Measurements from ENCODE around the gene MINPP1.

Gene MINPP1

DNA sequence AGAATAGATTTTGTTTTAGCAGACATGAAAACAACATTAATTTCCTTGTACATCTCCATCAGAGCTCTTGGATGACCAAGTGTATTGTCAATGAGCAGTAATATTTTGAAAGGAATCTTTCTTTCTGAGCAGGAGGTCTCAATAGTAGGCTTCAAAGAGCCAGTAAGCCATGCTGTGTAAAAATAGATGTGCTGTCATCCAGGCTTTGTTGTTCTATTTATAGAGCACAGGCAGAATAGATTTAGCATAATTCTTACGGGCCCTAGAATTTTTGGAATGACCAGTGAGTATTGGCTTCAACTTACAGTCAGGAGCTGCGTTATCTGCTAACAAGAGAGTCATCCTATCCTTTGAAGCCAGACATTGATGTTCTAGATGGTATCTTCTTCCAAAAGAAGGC, 19.0 kb downstream of the MINPP1 start:
- DNase-seq = no peak

DNA sequence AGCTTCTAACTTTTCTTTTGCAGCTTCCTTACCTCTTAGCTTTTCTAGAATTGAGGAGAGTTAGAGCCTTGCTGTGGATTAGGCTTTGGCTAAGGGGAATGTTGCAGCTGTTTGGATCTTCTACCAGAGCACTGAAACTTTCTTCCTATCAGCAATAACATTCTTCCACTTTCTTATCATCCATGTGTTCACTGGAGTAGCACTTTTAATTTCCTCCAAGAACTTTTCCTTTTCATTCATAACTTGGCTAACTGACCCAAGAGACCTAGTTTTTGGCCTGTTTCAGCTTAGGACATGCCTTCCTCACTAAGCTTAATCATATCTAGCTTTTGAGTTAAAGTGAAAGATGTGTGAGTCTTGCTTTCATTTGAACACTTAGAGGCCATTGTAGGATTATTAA, 19.6 kb downstream of the MINPP1 start:
- no peak for DNase-seq

DNA sequence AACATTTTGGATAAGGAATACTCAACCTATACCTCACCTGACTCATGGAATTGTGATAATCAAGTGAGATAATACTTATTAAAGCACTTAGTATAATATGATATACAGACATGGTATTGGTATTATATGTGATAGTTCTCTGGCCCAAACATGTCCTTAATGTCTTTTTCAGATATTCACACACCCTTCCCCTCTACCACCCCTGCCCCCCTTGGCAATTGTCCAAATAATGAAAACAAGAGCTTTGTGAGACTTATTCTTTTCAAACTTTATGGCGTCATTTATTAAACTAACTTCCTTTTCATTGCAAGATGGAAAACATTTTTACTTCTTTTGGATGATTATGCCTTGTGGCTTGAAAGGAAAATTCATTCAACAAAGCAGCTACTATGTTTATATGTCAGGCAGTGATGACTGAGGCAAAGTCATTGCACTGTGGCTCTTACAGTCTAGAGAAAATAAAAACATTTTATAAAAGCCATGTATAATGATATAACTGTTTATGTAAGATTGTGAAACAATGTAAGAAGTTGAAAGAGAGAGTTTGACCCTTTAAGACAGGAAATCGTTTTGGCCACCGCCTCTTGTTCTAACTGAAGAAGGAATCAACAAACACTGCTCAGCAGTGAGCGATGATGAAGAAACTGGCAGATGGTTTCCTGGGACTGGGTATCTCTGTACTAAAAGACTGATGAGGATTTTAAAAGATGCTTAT, 27.4 kb downstream of the MINPP1 start:
- DNase-seq = no peak

DNA sequence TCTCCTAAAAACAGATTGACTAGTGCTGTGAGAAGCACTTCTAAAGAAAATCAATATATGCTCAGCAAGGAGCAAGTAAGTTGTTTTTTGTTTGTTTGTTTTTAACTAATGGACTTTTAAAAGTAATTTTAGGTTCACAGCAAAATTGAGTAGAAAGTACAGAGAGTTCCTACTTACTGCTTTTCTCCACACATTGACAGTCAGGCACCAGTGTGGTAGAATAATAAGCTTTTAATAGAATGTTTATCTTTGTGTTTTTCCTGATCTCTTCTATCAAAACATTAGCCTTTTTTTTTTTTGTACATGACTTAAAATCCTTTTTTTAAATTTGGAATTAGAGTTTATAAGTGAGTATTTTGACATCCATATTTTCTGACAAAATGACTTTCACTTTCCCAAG, 28.0 kb downstream of the MINPP1 start:
- DNase-seq = no peak

DNA sequence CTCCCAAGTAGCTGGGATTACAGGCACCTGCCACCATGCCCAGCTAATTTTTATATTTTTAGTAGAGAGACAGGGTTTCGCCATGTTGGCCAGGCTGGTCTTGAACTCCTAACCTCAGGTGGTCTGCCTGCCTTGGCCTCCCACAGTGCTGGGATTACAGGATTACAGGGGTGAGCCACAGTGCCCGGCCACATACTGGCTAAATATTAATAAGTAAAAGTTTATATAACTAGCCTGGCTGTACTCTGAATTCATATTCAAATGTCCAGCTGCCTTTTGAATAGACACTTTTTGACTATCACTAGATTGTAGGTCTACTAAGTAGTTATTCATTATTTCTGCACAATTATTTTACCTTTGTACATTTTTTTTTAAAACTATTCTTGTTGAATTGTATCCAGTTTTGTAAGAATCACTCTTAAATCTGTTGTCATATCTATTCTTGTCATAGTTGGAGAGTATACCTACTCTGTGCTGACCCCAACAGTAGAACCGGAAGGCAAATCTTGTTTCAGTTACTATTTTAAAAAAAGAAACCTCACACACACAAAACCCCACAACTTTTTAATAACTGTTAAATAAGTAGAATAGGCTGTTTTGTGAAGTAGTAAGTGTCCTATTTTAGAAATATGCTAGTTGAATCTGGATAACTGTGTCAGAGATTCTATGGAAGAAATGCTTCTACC, 29.6 kb downstream of the MINPP1 start:
- DNase-seq = no peak

DNA sequence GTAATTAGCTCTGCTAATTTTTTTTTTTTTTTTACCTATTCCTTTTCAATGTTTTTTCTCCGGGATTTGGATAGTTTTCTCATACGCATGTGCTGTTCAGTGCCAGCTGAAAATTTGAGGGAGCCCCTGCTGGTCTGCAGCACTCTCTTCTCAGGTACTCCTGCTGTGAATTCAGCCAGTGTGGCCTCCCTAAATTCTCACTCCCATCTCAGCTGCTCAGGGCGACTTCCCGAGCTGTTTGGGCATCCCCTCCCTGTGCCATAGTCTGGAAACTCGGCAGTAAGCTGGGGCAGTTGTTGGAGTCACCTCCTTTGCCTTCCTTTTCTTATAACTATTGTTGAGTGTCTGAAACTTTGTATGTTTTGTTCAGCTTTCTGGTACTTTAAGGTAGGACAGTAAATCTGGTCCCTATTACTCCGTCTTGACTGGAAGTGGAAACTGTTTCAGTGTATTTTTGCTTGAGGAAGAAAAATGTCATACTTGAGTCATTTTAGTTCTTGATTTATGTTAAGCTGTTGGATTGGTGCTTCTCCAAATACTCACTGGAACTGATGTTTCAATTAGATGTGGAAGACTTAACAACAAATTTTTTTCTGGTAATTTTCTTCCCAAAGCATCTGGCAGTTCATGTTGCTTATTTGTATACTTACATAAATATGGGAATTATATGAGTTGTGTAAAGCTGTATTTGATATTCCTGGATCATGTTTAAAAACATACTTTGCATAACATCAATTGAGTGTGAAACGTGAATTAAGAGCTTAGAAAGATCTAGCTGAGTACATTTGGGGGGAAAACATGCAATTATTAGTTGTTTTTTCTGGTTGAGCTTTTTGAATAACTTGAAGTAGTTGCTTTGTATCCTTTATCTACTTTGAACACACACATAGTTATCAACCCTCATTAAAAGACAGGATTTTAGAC, 33.7 kb downstream of the MINPP1 start:
- DNase-seq = no peak

DNA sequence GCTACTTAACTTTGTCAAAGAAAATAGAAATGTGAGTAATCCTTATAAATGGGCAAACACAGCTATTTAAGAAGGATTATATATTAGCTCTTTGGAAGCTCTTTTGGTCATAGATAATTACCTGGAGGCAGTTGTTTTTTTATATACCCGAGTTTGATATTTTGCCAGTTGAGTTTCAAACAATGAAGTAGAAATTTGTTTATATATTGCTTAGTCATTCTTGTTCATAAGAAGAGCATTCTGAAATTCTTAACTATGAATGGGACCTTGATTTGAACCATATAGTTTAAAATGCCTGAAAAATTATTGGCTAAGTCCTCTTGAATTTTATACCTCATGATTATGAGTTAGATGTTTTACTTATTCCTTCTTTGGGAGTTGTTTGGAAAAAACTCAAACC, 36.4 kb downstream of the MINPP1 start:
- DNase-seq = no peak

DNA sequence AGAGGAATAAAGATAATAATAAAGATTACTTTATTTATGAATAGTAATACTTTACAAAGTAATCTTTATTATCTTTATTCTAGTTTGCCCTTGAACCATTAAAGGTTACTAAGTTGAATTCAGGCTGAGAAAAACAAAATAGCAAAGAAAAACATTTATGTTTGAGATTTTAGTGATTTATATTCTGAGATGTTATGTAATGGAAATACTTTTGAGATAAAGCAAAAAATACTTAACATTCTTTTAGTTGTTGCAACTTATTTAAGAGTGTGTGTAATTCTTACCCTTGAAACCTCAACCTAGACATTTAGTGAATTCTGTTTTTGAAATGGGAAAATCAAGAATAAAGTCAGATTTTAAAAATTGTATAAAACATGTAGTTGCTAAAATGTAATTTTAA, 40.0 kb downstream of the MINPP1 start:
- DNase-seq = no peak

DNA sequence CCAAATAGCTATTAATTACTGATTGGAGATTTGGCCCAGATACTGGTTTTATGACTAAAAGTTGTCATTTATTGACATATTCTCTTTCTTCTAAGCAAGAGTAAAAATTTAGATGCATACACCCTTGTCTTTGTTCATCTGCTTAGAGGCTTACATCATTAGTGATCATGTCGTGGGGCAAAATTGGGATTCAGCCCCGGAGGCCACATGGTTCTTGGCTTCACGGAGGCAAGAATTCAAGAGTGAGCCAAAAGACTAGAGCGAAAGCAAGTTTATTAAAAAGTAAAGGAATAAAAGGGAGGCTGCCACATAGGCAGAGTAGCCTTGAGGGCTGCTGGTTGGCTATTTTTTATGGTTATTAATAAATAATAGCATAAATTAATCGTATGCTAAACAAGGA, 41.1 kb downstream of the MINPP1 start:
- no peak for DNase-seq

DNA sequence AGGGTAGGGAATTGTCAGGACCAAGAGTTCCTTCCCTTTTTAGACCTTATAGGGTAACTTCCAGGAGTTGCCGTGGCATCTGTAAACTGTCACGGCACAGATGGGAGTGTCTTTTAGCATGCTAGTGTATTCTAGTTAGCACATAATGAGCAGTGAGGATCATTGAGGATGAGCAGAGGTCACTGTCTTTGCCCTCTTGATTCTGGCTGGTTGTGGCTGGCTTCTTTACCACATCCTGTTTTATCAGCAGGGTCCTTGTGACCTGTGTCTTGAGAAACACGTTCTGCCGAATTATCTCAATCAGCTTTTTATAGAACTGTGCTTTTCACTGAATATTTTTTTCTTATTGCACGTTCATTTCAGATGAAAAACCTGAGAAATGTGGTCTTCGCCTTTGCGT, 41.5 kb downstream of the MINPP1 start:
- DNase-seq = peak; percentile 79 to 90

DNA sequence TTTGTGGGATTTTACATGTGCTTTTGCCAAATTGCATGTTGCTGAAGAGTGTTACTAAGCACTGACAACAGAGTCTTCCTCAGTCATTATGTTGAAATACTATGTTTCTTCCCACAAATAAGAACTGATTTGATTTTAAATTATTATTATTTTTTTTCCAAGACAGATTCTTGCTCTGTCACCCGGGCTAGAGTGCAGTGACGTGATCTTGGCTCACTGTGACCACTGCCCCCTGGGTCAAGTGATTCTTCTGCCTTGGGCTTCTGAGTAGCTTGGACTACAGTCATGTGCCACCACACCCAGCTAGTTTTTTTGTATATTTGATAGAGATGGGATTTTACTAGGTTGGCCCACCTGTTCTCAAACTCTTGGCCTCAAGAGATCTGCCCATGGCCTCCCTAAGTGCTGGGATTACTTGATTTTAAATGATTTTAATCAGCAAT, 42.3 kb downstream of the MINPP1 start:
- DNase-seq = peak in 1 of 2 donors; percentile 53

DNA sequence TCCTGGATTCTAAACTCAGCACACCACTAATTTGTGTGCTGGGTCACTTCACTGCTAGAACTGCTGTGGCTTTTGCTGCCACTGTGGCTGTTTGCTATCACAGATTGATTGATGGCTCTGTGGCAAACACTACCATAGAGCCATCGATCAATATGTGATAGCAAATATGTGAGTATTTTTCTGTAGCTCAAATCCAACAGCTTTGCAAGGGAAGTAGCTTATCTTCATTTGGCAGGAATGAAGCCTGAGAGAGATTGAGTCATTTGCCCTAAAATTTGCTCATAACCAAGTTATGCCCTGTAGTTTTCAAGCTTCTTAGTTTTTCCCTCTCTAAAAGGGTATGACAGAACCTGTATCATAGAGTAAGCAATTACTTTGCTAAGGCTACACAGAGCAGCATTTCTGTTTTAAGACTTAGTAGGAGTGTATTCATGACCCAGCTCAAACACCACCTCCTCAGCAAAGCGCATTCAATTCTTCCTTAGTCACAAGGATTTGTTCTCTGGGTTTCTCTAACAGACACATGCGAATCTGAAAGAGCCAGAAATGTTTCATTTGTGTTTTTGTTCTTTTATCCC, 43.1 kb downstream of the MINPP1 start:
- peak; percentile 25 to 26 for DNase-seq

DNA sequence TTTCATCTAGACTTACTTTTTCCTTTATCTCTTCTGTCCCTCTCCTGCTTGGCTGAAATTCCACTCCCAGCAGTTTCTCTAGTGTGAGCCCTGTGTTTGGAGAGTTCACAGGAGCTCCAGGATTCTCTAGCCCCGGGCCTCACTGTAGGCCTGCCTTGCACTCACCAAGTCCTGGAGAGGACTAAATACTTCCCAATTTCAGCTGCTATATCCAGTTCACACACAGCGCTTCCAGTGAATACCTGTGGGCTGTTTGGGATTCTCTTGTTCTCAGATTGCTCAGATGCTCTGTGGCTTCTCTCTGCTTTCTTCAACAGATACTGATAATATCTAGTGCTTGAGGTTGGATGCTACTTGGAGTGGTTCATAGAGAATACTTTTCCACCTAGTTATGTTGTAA, 46.0 kb downstream of the MINPP1 start:
- no peak for DNase-seq

DNA sequence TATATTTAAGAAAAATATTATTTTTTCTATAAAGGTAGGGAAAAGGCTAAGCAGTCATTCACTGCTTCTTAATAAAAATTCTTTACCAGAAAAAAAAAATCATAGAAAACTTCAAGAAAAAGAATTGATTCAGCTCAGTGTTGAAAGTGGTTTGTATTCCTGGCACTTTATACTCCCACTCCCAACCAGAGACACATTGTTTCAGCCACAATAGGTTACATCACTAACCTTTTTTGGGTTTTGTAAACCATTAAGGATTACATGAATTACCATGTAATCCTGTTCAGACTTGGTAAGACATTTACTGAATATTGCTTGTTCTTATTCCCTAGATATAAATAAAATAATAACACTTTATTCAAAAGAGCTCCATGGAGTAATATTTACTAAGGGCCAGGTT, 46.6 kb downstream of the MINPP1 start:
- peak in 1 of 2 donors; percentile 23 for DNase-seq

DNA sequence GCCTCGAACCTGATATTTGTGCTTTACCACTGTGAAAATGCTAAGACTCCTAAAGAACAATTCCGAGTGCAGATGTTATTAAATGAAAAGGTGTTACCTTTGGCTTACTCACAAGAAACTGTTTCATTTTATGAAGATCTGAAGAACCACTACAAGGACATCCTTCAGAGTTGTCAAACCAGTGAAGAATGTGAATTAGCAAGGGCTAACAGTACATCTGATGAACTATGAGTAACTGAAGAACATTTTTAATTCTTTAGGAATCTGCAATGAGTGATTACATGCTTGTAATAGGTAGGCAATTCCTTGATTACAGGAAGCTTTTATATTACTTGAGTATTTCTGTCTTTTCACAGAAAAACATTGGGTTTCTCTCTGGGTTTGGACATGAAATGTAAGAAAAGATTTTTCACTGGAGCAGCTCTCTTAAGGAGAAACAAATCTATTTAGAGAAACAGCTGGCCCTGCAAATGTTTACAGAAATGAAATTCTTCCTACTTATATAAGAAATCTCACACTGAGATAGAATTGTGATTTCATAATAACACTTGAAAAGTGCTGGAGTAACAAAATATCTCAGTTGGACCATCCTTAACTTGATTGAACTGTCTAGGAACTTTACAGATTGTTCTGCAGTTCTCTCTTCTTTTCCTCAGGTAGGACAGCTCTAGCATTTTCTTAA, 47.7 kb downstream of the MINPP1 start:
- DNase-seq = no peak

DNA sequence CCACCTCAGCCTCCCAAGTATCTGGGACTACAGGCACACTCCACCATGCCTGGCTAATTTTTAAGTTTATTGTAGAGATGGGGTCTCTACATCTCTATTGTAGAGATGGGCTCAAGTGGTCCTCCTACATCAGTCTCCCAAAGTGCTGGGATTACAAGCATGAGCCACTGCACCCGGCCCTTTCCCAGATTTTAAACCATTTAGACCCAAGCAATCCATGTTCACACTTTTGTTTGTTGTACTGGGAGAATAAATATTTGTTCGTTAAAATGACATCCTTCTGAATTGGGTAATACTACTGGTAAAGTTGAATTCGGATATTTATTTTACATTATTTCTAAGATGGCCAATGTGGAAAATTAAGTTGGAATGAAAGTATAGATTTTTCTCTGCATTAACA, 52.7 kb downstream of the MINPP1 start:
- DNase-seq = no peak

DNA sequence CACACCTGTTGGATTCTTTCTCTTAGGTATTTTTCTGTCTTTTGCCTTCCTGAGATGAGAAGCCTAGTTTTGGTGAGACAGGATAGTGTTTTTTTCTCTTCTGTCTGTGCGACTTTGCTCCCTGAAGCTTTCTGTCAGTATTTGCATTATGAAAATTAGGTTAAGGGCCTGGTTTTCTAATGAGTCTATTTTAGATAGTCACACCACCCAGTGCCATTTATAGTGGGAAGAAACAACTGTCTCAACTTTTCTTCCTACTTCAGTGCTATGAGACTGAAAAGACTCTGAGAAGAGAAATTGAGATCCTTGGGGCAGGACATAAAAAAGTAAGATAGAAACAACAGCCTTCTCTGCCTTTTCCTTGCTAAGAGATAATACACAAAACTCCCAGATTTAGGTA, 53.6 kb downstream of the MINPP1 start:
- no peak for DNase-seq

DNA sequence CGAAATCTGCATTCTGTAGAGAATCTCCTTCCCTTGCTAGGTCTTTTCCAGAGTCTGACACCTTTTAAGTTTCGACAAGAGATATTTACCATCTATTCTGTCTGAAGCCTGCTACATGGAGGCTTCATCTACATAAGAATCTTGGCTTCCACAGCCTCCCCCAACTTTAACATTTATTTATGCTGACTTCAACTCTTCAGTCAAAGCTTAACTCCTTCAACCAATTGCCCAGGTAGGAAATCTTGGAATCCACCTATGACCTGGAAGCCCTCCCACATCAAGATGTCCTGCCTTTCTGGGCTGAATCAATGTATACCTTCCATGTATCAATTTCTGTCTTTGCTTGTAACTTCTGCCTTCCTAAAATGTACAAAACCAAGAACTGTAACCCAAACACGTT, 54.7 kb downstream of the MINPP1 start:
- no peak for DNase-seq

DNA sequence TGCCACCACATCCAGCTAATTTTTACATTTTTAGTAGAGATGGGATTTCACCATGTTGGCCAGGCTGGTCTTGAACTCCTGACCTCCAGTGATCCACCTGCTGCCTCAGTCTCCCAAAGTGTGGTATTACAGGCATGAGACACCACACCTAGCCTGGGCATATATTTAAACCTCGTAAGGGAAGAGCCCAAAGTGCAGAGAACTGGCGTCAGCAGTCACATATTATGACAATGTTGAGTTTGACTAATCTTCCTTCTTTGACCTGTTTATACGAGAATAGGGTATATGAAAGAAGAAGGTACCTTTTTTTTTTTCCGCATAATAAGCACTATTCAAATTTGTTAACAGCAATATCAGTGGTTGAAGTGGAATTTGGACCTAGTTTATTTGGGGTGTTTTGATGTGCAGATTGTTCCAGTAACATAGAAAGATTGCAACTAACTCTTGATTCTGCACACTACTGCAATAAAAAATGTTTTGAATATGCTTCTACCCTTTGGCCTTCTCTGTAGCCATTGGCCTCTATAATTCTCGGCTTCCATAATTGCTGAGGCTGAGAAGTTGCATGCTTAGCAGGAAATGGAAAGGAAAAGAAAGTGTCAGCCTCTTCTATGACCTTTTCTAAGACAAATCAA, 55.9 kb downstream of the MINPP1 start:
- DNase-seq = no peak

DNA sequence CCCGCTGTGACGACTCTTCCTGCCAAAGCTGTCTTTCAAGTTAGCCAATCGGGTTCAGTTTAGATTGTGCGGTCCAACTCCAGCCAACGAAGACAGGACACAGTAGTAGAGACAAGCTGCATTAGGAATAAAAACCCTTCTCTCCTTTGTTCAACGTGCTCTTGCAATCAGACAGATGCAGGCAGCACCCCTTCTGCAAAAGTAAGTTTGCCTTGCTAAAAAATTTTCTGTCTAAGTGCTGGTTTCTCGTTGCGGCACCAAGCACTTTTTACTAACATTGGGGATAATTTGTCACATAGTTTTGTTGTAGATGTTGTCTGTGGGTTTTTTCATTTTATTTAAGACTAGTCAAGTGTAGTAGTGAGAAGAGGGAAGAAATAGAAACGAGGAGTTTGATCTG, 58.1 kb downstream of the MINPP1 start:
- no peak for DNase-seq

DNA sequence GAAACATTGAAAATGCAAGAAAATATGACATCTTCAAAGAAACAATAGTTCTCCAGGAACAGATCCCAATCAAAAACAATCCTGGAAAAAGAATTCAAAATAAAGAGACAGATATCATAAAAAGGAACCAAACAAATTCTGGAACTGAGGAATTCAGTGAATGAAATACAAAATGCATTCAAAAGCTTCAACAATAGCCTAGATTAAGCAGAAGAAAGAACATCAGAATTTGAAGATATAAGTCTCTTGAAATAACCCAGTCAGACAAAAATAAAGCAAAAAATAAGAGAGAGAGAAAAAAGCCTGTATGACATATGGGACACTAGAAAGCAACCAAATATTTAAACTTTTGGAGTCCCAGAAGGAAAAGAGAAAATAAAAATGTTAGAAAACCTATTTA, 60.3 kb downstream of the MINPP1 start:
- no peak for DNase-seq

DNA sequence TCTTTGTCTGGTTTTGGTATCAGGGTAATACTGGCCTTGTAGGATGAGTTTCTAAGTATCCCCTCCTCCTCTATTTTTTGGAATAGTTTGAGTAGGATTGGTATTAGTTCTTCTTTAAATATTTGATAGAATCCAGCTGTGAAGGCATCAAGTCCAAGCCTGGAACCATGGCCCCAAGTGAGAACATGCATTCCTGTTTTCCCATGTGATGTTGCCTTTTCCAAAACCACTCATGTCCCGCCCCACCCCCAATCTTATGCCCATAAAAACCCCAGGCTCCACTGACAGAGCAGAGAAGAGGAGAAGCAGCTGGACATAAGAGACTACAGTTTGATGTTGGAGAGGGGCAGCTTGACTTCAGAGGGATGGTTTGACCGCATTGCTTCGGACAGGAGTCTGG, 71.2 kb downstream of the MINPP1 start:
- DNase-seq = no peak
